CD4-positive, alpha-beta memory T cell (primary cell): Measurements from ENCODE around the gene SLC28A1. TPM values are rescaled to one million over a fixed set of nuclear protein-coding genes. Genes with fewer than 3 reads are reported as not detected.

Source experiments
- CTCF ChIA-PET: fragments of 350-600 bp; sonication (Branson Sonifier 250); formaldehyde crosslinking; loops from one replicate; lab custom pipeline; 2021; ENCODE audit warnings: inconsistent platforms; ENCODE audit not compliant: partially characterized antibody; lab: Charles Lee
- POLR2A ChIA-PET: fragments of 350-600 bp; sonication (Branson Sonifier 250); formaldehyde crosslinking; loops from one replicate; lab custom pipeline; 2021; ENCODE audit not compliant: partially characterized antibody; lab: Charles Lee
- DNase-seq, 5 donors: peaks; one replicate each; pipeline versions ENCODE4 v3.0.0 to v3.0.0-alpha.2; 2020 to 2022; ENCODE audit warnings: mixed read lengths in 1 of 5
- H3K27ac ChIP-seq: one replicate; pipeline ENCODE4 v1.7.0; 2013; ENCODE audit warnings: low read depth, low read length
- H3K27me3 ChIP-seq: 2 replicates; pipeline ENCODE4 v1.7.0; 2013; ENCODE audit warnings: mild to moderate bottlenecking, low read length, moderate library complexity; ENCODE audit not compliant: insufficient read depth
- H3K36me3 ChIP-seq: 2 replicates; pipeline ENCODE4 v1.7.0; 2013; ENCODE audit warnings: mild to moderate bottlenecking, low read length, moderate library complexity; ENCODE audit not compliant: insufficient read depth
- H3K4me1 ChIP-seq: 2 replicates; pipeline ENCODE4 v1.7.0; 2013; ENCODE audit warnings: mild to moderate bottlenecking, low read length, moderate library complexity; ENCODE audit not compliant: insufficient read depth
- H3K4me3 ChIP-seq, 2 donors: one replicate each; pipeline ENCODE4 v1.7.0; 2013; ENCODE audit warnings: low read length in 2 of 2, mild to moderate bottlenecking in 1 of 2
- H3K9me3 ChIP-seq, 2 donors: one replicate each; pipeline ENCODE4 v1.7.0; 2013; ENCODE audit warnings: low read length in 2 of 2, control low read depth in 1 of 2; ENCODE audit not compliant: control insufficient read depth in 1 of 2
- H3K27ac Mint-ChIP-seq, 7 donors: one replicate each; pipeline ENCODE4 v1.8.0; 2020 to 2021; ENCODE audit warnings: mixed read lengths in 7 of 7, mild to moderate bottlenecking in 6 of 7, inconsistent platforms in 3 of 7, moderate library complexity in 3 of 7
- H3K27me3 Mint-ChIP-seq, 2 donors: one replicate each; pipeline ENCODE4 v1.8.0; 2020 to 2021; ENCODE audit warnings: mixed read lengths in 2 of 2
- H3K36me3 Mint-ChIP-seq, 2 donors: one replicate each; pipeline ENCODE4 v1.8.0; 2020 to 2021; ENCODE audit warnings: mixed read lengths in 2 of 2, inconsistent platforms in 1 of 2, mild to moderate bottlenecking in 1 of 2
- H3K4me1 Mint-ChIP-seq, 4 donors: one replicate each; pipeline ENCODE4 v1.8.0; 2020 to 2021; ENCODE audit warnings: mixed read lengths in 4 of 4, mild to moderate bottlenecking in 1 of 4
- H3K4me3 Mint-ChIP-seq, 8 donors: one replicate each; pipeline ENCODE4 v1.8.0; 2020 to 2021; ENCODE audit warnings: mixed read lengths in 8 of 8, mild to moderate bottlenecking in 7 of 8, moderate library complexity in 6 of 8, inconsistent platforms in 3 of 8
- H3K9me3 Mint-ChIP-seq, 8 donors: one replicate each; pipeline ENCODE4 v1.8.0; 2020 to 2021; ENCODE audit warnings: mixed read lengths in 8 of 8, mild to moderate bottlenecking in 5 of 8, inconsistent platforms in 3 of 8, moderate library complexity in 1 of 8
- intact Hi-C: fragments of 100-400 bp; cut with micrococcal nuclease; formaldehyde crosslinking; loops from one replicate; pipeline ENCODE4 v1.15.1; 2023
- polyA plus RNA-seq, 2 donors: library from polyadenylated mRNA; unstranded; fragments of 300-500 nt; fragmentation: Illumina TruSeq; gene quantifications; one replicate each; pipeline ENCODE4 v1.2.3, GENCODE V29; 2021
- total RNA-seq, 2 experiments: library from RNA; stranded (reverse); gene quantifications; one replicate each; pipeline ENCODE4 v1.2.3, GENCODE V29; 2021

The SLC28A1 gene
- total RNA-seq (not detected), polyA plus RNA-seq (not detected)

- Mint-ChIP-seq H3K9me3 (no peaks in the 10 kb centered on the region), H3K4me3 (no peak within 1 kb of the TSS), H3K27me3 (no peaks in the 10 kb centered on the region), H3K4me1 (no peaks in the 10 kb centered on the region), H3K36me3 (no peaks in the 10 kb centered on the region), H3K27ac (no peak within 1 kb of the TSS)
- no peak for DNase-seq
- H3K4me3 ChIP-seq: no peak within 1 kb of the TSS
- H3K27ac ChIP-seq: no peak within 1 kb of the TSS
- intact Hi-C loops: no loop called here
- POLR2A ChIA-PET: no interaction called here
- no peaks in the 10 kb centered on the region for H3K27me3 ChIP-seq
- H3K4me1 ChIP-seq: no peaks in the 10 kb centered on the region
- no peaks in the 10 kb centered on the region for H3K9me3 ChIP-seq
- CTCF ChIA-PET: no interaction called here
- H3K36me3 ChIP-seq: no peaks in the 10 kb centered on the region
These were observed at the start of gene SLC28A1 for GRCh38 chr15:84883916-84884781. TSS of gene SLC28A1 (plus strand) at chr15:84884662. CDS start at chr15:84887761, 3,099 bp downstream.

- H3K27ac ChIP-seq: no peak overlapping the region
- intact Hi-C loops: no loop called here
- no peak overlapping the region for H3K4me3 ChIP-seq
- no peaks in the 10 kb centered on the region for H3K9me3 ChIP-seq
- H3K36me3 ChIP-seq: no peaks in the 10 kb centered on the region
- no peaks in the 10 kb centered on the region for H3K4me1 Mint-ChIP-seq
- H3K27me3 Mint-ChIP-seq: peaks cover 0 to 11% of the 10 kb centered on the region in 2 donors
- no peaks in the 10 kb centered on the region for H3K36me3 Mint-ChIP-seq
- H3K27ac Mint-ChIP-seq: no peak overlapping the region
- no peaks in the 10 kb centered on the region for H3K9me3 Mint-ChIP-seq
- POLR2A ChIA-PET: no interaction called here
- no peak for DNase-seq
- no peak overlapping the region for H3K4me3 Mint-ChIP-seq
- CTCF ChIA-PET: interaction anchor here (0.9 to 1.5 kb wide), 3 partner anchors 11 to 29 kb away, joined by 3 to 6 read pairs (median 4); no protein-coding TSS in a partner anchor
- no peaks in the 10 kb centered on the region for H3K27me3 ChIP-seq
- H3K4me1 ChIP-seq: no peaks in the 10 kb centered on the region
These were observed 49.5 kb upstream of the SLC28A1 start for GRCh38 chr15:84834969-84835368.

GRCh38 chr15:84835661-84836337 lies 48.7 kb upstream of the SLC28A1 start:
- Histone ChIP-seq H3K36me3 (no peaks in the 10 kb centered on the region), H3K4me1 (no peaks in the 10 kb centered on the region), H3K9me3 (no peaks in the 10 kb centered on the region), H3K27me3 (no peaks in the 10 kb centered on the region), H3K27ac (no peak overlapping the region), H3K4me3 (no peak overlapping the region)
- Mint-ChIP-seq H3K9me3 (no peaks in the 10 kb centered on the region), H3K27ac (peak overlapping the region in 1 of 7 donors; percentile 9), H3K4me3 (no peak overlapping the region), H3K27me3 (peaks cover 0 to 11% of the 10 kb centered on the region in 2 donors), H3K4me1 (no peaks in the 10 kb centered on the region), H3K36me3 (no peaks in the 10 kb centered on the region)
- intact Hi-C loops: no loop called here
- DNase-seq: no peak
- CTCF ChIA-PET: no interaction called here
- POLR2A ChIA-PET: no interaction called here

GRCh38 chr15:84836844-84837243 lies 47.6 kb upstream of the SLC28A1 start:
- Mint-ChIP-seq H3K4me3 (no peak overlapping the region), H3K4me1 (no peaks in the 10 kb centered on the region), H3K9me3 (no peaks in the 10 kb centered on the region), H3K27ac (no peak overlapping the region), H3K36me3 (no peaks in the 10 kb centered on the region), H3K27me3 (peaks cover 0 to 9% of the 10 kb centered on the region in 2 donors)
- no peak for DNase-seq
- Histone ChIP-seq H3K27me3 (no peaks in the 10 kb centered on the region), H3K9me3 (no peaks in the 10 kb centered on the region), H3K4me3 (no peak overlapping the region), H3K36me3 (no peaks in the 10 kb centered on the region), H3K27ac (no peak overlapping the region), H3K4me1 (no peaks in the 10 kb centered on the region)
- intact Hi-C loops: no loop called here
- CTCF ChIA-PET: no interaction called here
- POLR2A ChIA-PET: no interaction called here

GRCh38 chr15:84839714-84840113 lies 44.7 kb upstream of the SLC28A1 start:
- Histone ChIP-seq H3K36me3 (no peaks in the 10 kb centered on the region), H3K27ac (no peak overlapping the region), H3K4me1 (no peaks in the 10 kb centered on the region), H3K27me3 (no peaks in the 10 kb centered on the region), H3K4me3 (no peak overlapping the region), H3K9me3 (no peaks in the 10 kb centered on the region)
- no peaks in the 10 kb centered on the region for H3K4me1 Mint-ChIP-seq
- intact Hi-C loops: no loop called here
- H3K27me3 Mint-ChIP-seq: peaks cover 0 to 9% of the 10 kb centered on the region in 2 donors
- peaks cover 0 to 1% (median 0%) of the 10 kb centered on the region in 8 donors for H3K9me3 Mint-ChIP-seq
- ChIA-PET POLR2A (no interaction called here), CTCF (no interaction called here)
- no peak for DNase-seq
- no peak overlapping the region for H3K27ac Mint-ChIP-seq
- H3K4me3 Mint-ChIP-seq: no peak overlapping the region
- no peaks in the 10 kb centered on the region for H3K36me3 Mint-ChIP-seq

- Histone ChIP-seq H3K4me1 (no peaks in the 10 kb centered on the region), H3K27ac (no peak overlapping the region), H3K9me3 (no peaks in the 10 kb centered on the region), H3K27me3 (no peaks in the 10 kb centered on the region), H3K36me3 (no peaks in the 10 kb centered on the region), H3K4me3 (no peak overlapping the region)
- intact Hi-C loops: no loop called here
- H3K4me3 Mint-ChIP-seq: no peak overlapping the region
- no peak for DNase-seq
- POLR2A ChIA-PET: no interaction called here
- no peaks in the 10 kb centered on the region for H3K4me1 Mint-ChIP-seq
- CTCF ChIA-PET: no interaction called here
- H3K36me3 Mint-ChIP-seq: no peaks in the 10 kb centered on the region
- H3K27ac Mint-ChIP-seq: no peak overlapping the region
- peaks cover 0 to 1% (median 0%) of the 10 kb centered on the region in 8 donors for H3K9me3 Mint-ChIP-seq
- peaks cover 0 to 9% of the 10 kb centered on the region in 2 donors for H3K27me3 Mint-ChIP-seq
These were observed 44.2 kb upstream of the SLC28A1 start for GRCh38 chr15:84840255-84840654.

- no peak overlapping the region for H3K27ac ChIP-seq
- Mint-ChIP-seq H3K4me1 (no peaks in the 10 kb centered on the region), H3K9me3 (peaks cover 0 to 7% (median under 1%) of the 10 kb centered on the region in 8 donors), H3K4me3 (no peak overlapping the region), H3K27me3 (peaks cover 0 to 8% of the 10 kb centered on the region in 2 donors), H3K36me3 (no peaks in the 10 kb centered on the region), H3K27ac (no peak overlapping the region)
- intact Hi-C loops: no loop called here
- H3K36me3 ChIP-seq: no peaks in the 10 kb centered on the region
- no peak overlapping the region for H3K4me3 ChIP-seq
- H3K27me3 ChIP-seq: no peaks in the 10 kb centered on the region
- no peaks in the 10 kb centered on the region for H3K9me3 ChIP-seq
- no peak for DNase-seq
- H3K4me1 ChIP-seq: no peaks in the 10 kb centered on the region
- ChIA-PET CTCF (interaction anchor here (1.0 kb wide), 1 partner anchor 12 kb away, joined by 3 read pairs; no protein-coding TSS in a partner anchor), POLR2A (no interaction called here)
These were observed 43.6 kb upstream of the SLC28A1 start for GRCh38 chr15:84840741-84841429.
